ENCODE measurements around the gene GPLD1.

DNA sequence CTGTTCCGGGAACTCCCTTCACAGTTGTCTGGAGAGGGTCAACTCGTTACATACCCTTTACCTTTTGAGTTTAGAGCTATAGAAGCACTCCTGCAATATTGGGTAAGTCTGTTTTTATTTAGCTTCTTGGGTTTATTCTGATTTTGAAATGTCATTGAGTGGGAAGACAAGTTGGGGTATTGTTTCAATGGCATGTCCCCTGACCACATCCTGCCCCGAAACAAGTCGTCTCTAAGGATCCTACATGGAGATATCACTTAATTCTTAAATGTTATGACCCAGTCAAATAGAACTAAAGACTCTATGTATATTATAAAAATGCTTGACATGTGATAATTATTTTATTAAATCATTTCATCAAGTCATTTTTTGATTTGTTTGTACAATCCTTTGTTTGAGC, 77.1 kb downstream of the GPLD1 start:
- TF ChIP-seq MAX (IDR thresholded peaks at IDR 0.05) (no peak), CTCF (IDR thresholded peaks at IDR 0.05; ENCODE audit: low read depth, low read length, missing input control) (no peak), SP1 (IDR thresholded peaks at IDR 0.05) (no peak), RXRA (IDR thresholded peaks at IDR 0.05) (no peak)
- TF ChIP-seq, protein P1, sequence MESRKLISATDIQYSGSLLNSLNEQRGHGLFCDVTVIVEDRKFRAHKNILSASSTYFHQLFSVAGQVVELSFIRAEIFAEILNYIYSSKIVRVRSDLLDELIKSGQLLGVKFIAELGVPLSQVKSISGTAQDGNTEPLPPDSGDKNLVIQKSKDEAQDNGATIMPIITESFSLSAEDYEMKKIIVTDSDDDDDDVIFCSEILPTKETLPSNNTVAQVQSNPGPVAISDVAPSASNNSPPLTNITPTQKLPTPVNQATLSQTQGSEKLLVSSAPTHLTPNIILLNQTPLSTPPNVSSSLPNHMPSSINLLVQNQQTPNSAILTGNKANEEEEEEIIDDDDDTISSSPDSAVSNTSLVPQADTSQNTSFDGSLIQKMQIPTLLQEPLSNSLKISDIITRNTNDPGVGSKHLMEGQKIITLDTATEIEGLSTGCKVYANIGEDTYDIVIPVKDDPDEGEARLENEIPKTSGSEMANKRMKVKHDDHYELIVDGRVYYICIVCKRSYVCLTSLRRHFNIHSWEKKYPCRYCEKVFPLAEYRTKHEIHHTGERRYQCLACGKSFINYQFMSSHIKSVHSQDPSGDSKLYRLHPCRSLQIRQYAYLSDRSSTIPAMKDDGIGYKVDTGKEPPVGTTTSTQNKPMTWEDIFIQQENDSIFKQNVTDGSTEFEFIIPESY (IDR thresholded peaks at IDR 0.05), result no peak
